KMS-11 (cell line): Measurements from ENCODE around the gene PKIB.

Source experiments
- H2AFZ ChIP-seq: fragments of 200-600 bp; sonication (generic); 2 replicates; pipeline ENCODE4 v1.6.1; 2016; ENCODE audit warnings: antibody characterized with exemption, mixed run types, low read depth
- H3K27ac ChIP-seq: fragments of 200-600 bp; sonication (generic); 2 replicates; pipeline ENCODE4 v1.6.1; 2016; ENCODE audit warnings: mild to moderate bottlenecking, mixed run types
- H3K27me3 ChIP-seq: fragments of 200-600 bp; sonication (generic); 2 replicates; pipeline ENCODE4 v1.6.1; 2017; ENCODE audit warnings: mild to moderate bottlenecking, low read depth, mixed run types, moderate library complexity; ENCODE audit not compliant: insufficient read depth
- H3K36me3 ChIP-seq: fragments of 200-600 bp; sonication (generic); 2 replicates; pipeline ENCODE4 v1.6.1; 2017; ENCODE audit warnings: mild to moderate bottlenecking, mixed run types; ENCODE audit not compliant: insufficient read depth
- H3K4me1 ChIP-seq: fragments of 200-600 bp; sonication (generic); 2 replicates; pipeline ENCODE4 v1.6.1; 2016; ENCODE audit warnings: mild to moderate bottlenecking, low read depth, mixed run types; ENCODE audit not compliant: poor library complexity, severe bottlenecking
- H3K4me2 ChIP-seq: fragments of 200-600 bp; sonication (generic); 2 replicates; pipeline ENCODE4 v1.7.0; 2016; ENCODE audit warnings: mild to moderate bottlenecking, mixed run types
- H3K4me3 ChIP-seq: fragments of 200-600 bp; sonication (generic); IDR thresholded peaks from 2 replicates; pipeline ENCODE4 v1.6.1; 2017; ENCODE audit warnings: low read depth, low read length, mixed read lengths; ENCODE audit not compliant: insufficient read depth
- H3K79me2 ChIP-seq: fragments of 200-600 bp; sonication (generic); 2 replicates; pipeline ENCODE4 v1.6.1; 2016; ENCODE audit warnings: low read depth, mixed run types; ENCODE audit not compliant: insufficient read depth
- H3K9ac ChIP-seq: fragments of 200-600 bp; sonication (generic); 2 replicates; pipeline ENCODE4 v1.6.1; 2016; ENCODE audit warnings: mild to moderate bottlenecking, mixed run types
- H4K20me1 ChIP-seq: fragments of 200-600 bp; sonication (generic); 2 replicates; pipeline ENCODE4 v1.6.1; 2016; ENCODE audit warnings: mild to moderate bottlenecking, mixed run types; ENCODE audit not compliant: insufficient read depth
- CTCF ChIP-seq: fragments of 200-600 bp; sonication (generic); conservative IDR thresholded peaks from 2 replicates; pipeline ENCODE4 v1.6.1; 2017; ENCODE audit warnings: low read depth, mild to moderate bottlenecking, antibody characterized with exemption, low read length, moderate library complexity, mixed read lengths

PKIB gene

DNA sequence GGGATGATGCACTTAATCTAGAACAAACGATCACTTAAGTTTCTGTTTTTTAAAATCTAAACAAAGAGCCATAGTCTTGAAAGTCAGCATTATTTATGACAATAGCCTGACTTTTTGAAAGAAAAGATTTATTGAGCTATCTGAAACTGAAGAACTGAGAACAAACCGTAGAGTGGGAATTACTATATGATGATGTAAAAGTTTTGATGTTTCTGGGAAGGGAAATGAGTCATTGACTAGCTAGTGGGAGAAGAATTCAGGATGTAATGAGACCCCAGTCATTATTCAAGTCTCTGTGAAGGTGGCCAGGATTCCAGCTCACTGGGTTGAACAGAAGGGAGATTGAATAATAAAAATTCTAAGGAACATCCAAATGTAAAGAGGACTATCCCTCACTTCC is 85.9 kb downstream of the PKIB start:
- TF ChIP-seq CTCF: no peak
- no peaks in the 10 kb centered on the region for H3K27me3 ChIP-seq
- no peak overlapping the region for H3K4me3 ChIP-seq
- H3K79me2 ChIP-seq: no peaks in the 10 kb centered on the region
- H3K9ac ChIP-seq: no peak overlapping the region
- no peak overlapping the region for H2AFZ ChIP-seq
- no peaks in the 10 kb centered on the region for H3K4me1 ChIP-seq
- no peak overlapping the region for H3K27ac ChIP-seq
- no peaks in the 10 kb centered on the region for H3K36me3 ChIP-seq
- no peak overlapping the region for H3K4me2 ChIP-seq
- no peaks in the 10 kb centered on the region for H4K20me1 ChIP-seq

DNA sequence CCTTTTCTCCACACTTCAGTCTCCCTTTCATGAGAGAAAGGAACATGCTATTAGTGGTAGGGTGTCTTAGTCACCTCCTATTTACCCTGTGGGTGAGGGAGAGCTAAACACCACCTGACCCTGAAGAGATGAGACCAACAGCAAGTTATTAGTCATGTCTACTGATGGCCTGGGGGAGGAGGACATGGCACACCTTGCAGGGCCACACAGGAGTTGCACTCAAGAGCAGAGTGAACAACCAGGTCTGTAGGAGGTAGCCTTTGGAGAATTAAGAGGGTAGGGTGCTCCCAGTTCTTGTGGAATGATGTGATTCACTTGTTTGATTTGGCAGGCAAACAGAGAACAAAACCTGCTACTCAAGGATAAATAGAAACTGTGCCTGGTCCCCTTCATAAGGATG is 86.6 kb downstream of the PKIB start:
- no peak for TF ChIP-seq CTCF

DNA sequence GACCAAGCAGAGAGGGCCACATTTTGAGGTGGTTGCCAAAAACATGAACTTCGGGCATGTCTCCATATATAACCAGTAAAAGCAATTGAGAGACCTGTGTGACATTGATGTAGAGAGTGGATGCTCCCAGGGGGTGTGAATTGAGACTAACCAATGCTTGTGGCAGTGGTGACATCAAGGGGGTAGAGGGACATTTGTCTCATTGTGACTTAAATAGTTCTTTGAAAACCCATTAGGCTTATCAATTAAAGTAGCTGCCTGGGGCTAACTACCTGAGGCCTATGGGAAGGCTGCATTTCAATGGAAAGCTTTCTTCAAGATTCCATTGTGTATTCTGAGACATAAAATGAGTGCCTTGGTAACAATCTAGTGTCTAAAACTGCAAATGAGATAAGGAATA is 87.3 kb downstream of the PKIB start:
- no peak overlapping the region for H3K27ac ChIP-seq
- no peak overlapping the region for H3K9ac ChIP-seq
- H2AFZ ChIP-seq: no peak overlapping the region
- no peak overlapping the region for H3K4me2 ChIP-seq
- no peaks in the 10 kb centered on the region for H3K27me3 ChIP-seq
- H3K4me3 ChIP-seq: no peak overlapping the region
- H3K36me3 ChIP-seq: no peaks in the 10 kb centered on the region
- no peak for TF ChIP-seq CTCF
- H3K4me1 ChIP-seq: no peaks in the 10 kb centered on the region
- no peaks in the 10 kb centered on the region for H4K20me1 ChIP-seq
- no peaks in the 10 kb centered on the region for H3K79me2 ChIP-seq

More for the DNA sequence above, 86.6 kb downstream of the PKIB start:
- H3K4me3 ChIP-seq: no peak overlapping the region
- no peaks in the 10 kb centered on the region for H4K20me1 ChIP-seq
- no peak overlapping the region for H3K4me2 ChIP-seq
- no peak overlapping the region for H3K27ac ChIP-seq
- H3K79me2 ChIP-seq: no peaks in the 10 kb centered on the region
- H2AFZ ChIP-seq: no peak overlapping the region
- H3K9ac ChIP-seq: no peak overlapping the region
- no peaks in the 10 kb centered on the region for H3K27me3 ChIP-seq
- H3K4me1 ChIP-seq: no peaks in the 10 kb centered on the region
- H3K36me3 ChIP-seq: no peaks in the 10 kb centered on the region

GRCh38 chr6:122701666-122702065 is 91.5 kb downstream of the PKIB start:
- Histone ChIP-seq H3K4me1 (no peaks in the 10 kb centered on the region), H3K9ac (no peak overlapping the region), H3K4me3 (no peak overlapping the region), H3K27ac (no peak overlapping the region), H4K20me1 (no peaks in the 10 kb centered on the region), H3K27me3 (no peaks in the 10 kb centered on the region), H2AFZ (no peak overlapping the region), H3K4me2 (no peak overlapping the region), H3K36me3 (no peaks in the 10 kb centered on the region), H3K79me2 (no peaks in the 10 kb centered on the region)
- TF ChIP-seq CTCF: no peak

GRCh38 chr6:122702841-122703240 is 92.6 kb downstream of the PKIB start:
- no peak overlapping the region for H3K27ac ChIP-seq
- H3K36me3 ChIP-seq: no peaks in the 10 kb centered on the region
- H3K4me2 ChIP-seq: no peak overlapping the region
- H3K9ac ChIP-seq: no peak overlapping the region
- H4K20me1 ChIP-seq: no peaks in the 10 kb centered on the region
- H3K4me1 ChIP-seq: no peaks in the 10 kb centered on the region
- TF ChIP-seq CTCF: no peak
- H3K4me3 ChIP-seq: no peak overlapping the region
- H3K27me3 ChIP-seq: no peaks in the 10 kb centered on the region
- H3K79me2 ChIP-seq: no peaks in the 10 kb centered on the region
- H2AFZ ChIP-seq: no peak overlapping the region
